H1 (cell line): Measurements from ENCODE around the gene PPP1R14B. TPM values are rescaled to one million over a fixed set of nuclear protein-coding genes. Genes with fewer than 3 reads are reported as not detected.

Experiments
- ATF2 ChIP-seq: IDR thresholded peaks from 2 replicates; pipeline ENCODE4 v1.6.1; 2012; ENCODE audit warnings: low read length, inconsistent platforms
- BACH1 ChIP-seq: IDR thresholded peaks from 2 replicates; pipeline ENCODE4 v1.6.1; 2012; ENCODE audit warnings: low read length, improper control_type of control experiment
- CHD1 ChIP-seq: IDR thresholded peaks from 2 replicates; pipeline ENCODE4 v1.6.1; 2012; ENCODE audit warnings: low read depth, low read length, improper control_type of control experiment
- EP300 ChIP-seq, 2 experiments: IDR thresholded peaks; 1 replicate in 1 of 2; 2 replicates in 1 of 2; pipeline ENCODE4 v1.6.1; 2011 to 2012; ENCODE audit warnings: low read depth in 2 of 2, low read length in 2 of 2, mild to moderate bottlenecking in 2 of 2, borderline replicate concordance in 1 of 2, inconsistent platforms in 1 of 2, moderate library complexity in 1 of 2
- FOSL1 ChIP-seq: IDR thresholded peaks from 2 replicates; pipeline ENCODE4 v1.6.1; 2011; ENCODE audit warnings: mild to moderate bottlenecking, low read depth, low read length, moderate library complexity; ENCODE audit not compliant: insufficient read depth
- HDAC2 ChIP-seq, 2 experiments: fragments of 300-600 bp in 1 of 2; sonication (generic) in 1 of 2; IDR thresholded peaks; 2 replicates each; pipeline ENCODE4 v1.6.1; 2011 to 2012; ENCODE audit warnings: low read depth in 2 of 2, low read length in 2 of 2, mild to moderate bottlenecking in 2 of 2, moderate library complexity in 2 of 2, borderline replicate concordance in 1 of 2, inconsistent platforms in 1 of 2
- HDAC6 ChIP-seq: IDR thresholded peaks from one replicate; pipeline ENCODE4 v1.7.1; 2012; ENCODE audit warnings: low read depth, mild to moderate bottlenecking, inconsistent platforms, low read length, moderate library complexity
- JUND ChIP-seq: IDR thresholded peaks from 2 replicates; pipeline ENCODE4 v1.6.1; 2011; ENCODE audit warnings: mild to moderate bottlenecking, improper control_type of control experiment, low read length
- NRF1 ChIP-seq: IDR thresholded peaks from 2 replicates; pipeline ENCODE4 v1.6.1; 2011; ENCODE audit warnings: mild to moderate bottlenecking, low read depth, low read length, improper control_type of control experiment
- RAD21 ChIP-seq, 2 experiments: IDR thresholded peaks in 1 of 2; conservative IDR thresholded peaks in 1 of 2; 2 replicates each; pipeline ENCODE4 v1.6.1; 2011; ENCODE audit warnings: low read depth in 2 of 2, low read length in 2 of 2, improper control_type of control experiment in 1 of 2, inconsistent platforms in 1 of 2, mild to moderate bottlenecking in 1 of 2, moderate library complexity in 1 of 2
- RXRA ChIP-seq: IDR thresholded peaks from 2 replicates; pipeline ENCODE4 v1.6.1; 2011; ENCODE audit warnings: low read depth, mild to moderate bottlenecking, low read length, moderate library complexity; ENCODE audit not compliant: insufficient read depth
- SRF ChIP-seq: IDR thresholded peaks from 2 replicates; pipeline ENCODE4 v1.6.1; 2011; ENCODE audit warnings: mild to moderate bottlenecking, low read depth, low read length, moderate library complexity
- TAF1 ChIP-seq: IDR thresholded peaks from 2 replicates; pipeline ENCODE4 v1.6.1; 2011; ENCODE audit warnings: mild to moderate bottlenecking, low read depth, low read length
- TEAD4 ChIP-seq: IDR thresholded peaks from 2 replicates; pipeline ENCODE4 v1.6.1; 2012; ENCODE audit warnings: low read depth, low read length, inconsistent platforms, mixed read lengths
- YY1 ChIP-seq: IDR thresholded peaks from 2 replicates; pipeline ENCODE4 v1.6.1; 2011; ENCODE audit warnings: low read depth, mild to moderate bottlenecking, low read length
- ZNF274 ChIP-seq: IDR thresholded peaks from 2 replicates; pipeline ENCODE4 v1.7.0; 2012; ENCODE audit warnings: low read length, borderline replicate concordance; ENCODE audit errors: extremely low read depth
- polyA plus RNA-seq, 7 experiments: library from polyadenylated mRNA; depleted of rRNA in 3 of 7; stranded (reverse) in 5 of 7; unstranded in 2 of 7; fragments of >200 nt in 5 of 7; fragments of 200-250 nt in 2 of 7; gene quantifications; 1 replicate in 5 of 7; 2 replicates in 1 of 7; 4 replicates in 1 of 7; pipeline versions ENCODE4 v1.2.1 to v1.2.3, GENCODE V29; 2011 to 2013; ENCODE audit warnings: missing spikeins in 2 of 7, mixed read lengths in 2 of 7
- total RNA-seq: library from RNA; stranded (reverse); fragmentation: NEBNext Ultra II Directional; extraction: Animal tissue kit (Norgen Biotek cat#: 25700); gene quantifications from 2 replicates; pipeline ENCODE4 v1.2.1, GENCODE V29; 2021

PPP1R14B gene
- total and polyA plus RNA-seq, 2 of the 8 experiments (the other 6 are each of a cell fraction or from before 2014, with no cell fraction given) = 265 to 419 TPM

- TF ChIP-seq EP300 (IDR thresholded peaks at IDR 0.05; ENCODE audit: borderline replicate concordance in 1 of 2, low read depth in 2 of 2, low read length in 2 of 2) (no peak), FOSL1 (no peak), SRF (no peak), YY1 (peak; percentile 98), NRF1 (no peak), CHD1 (no peak), BACH1 (no peak), ATF2 (no peak), JUND (no peak), RAD21 (IDR thresholded peaks at IDR 0.05 in 1 of 2, conservative IDR thresholded peaks at IDR 0.05 in 1 of 2; ENCODE audit: low read depth in 2 of 2, low read length in 2 of 2) (no peak), HDAC2 (IDR thresholded peaks at IDR 0.05; ENCODE audit: borderline replicate concordance in 1 of 2, low read depth in 2 of 2, low read length in 2 of 2) (peak; percentile 38 to 66; a peak in 2 of 4 replicates), RXRA (no peak), HDAC6 (no peak), TAF1 (peak; percentile 45), TEAD4 (no peak), ZNF274 (no peak)
Measured at GRCh38 chr11:64246871-64247728, at the start of gene PPP1R14B (continued).
